Spleen (tissue), 11 donors: Measurements from ENCODE around the gene SLC29A2. TPM values are rescaled to one million over a fixed set of nuclear protein-coding genes. Genes with fewer than 3 reads are reported as not detected.

Experiments used
- DNase-seq: peaks from one replicate; pipeline ENCODE4 v3.0.0-alpha.2; 2020
- H3K27ac ChIP-seq, 8 donors: fragments of 200-600 bp; sonication (generic) in 7 of 8; 1 replicate in 4 of 8; 2 replicates in 4 of 8; pipeline versions ENCODE4 v1.5.0 to v1.8.0; 2016 to 2021; ENCODE audit warnings: inconsistent platforms in 4 of 8, mild to moderate bottlenecking in 4 of 8, moderate library complexity in 1 of 8
- H3K27me3 ChIP-seq, 7 donors: fragments of 200-600 bp; sonication (generic) in 6 of 7; replicated peaks in 1 of 7; 1 replicate in 4 of 7; 2 replicates in 3 of 7; pipeline versions ENCODE4 v1.5.0 to v1.8.0; 2016 to 2021; ENCODE audit warnings: inconsistent platforms in 3 of 7, mild to moderate bottlenecking in 1 of 7
- H3K36me3 ChIP-seq, 6 donors: fragments of 200-600 bp; sonication (generic) in 5 of 6; 1 replicate in 4 of 6; 2 replicates in 2 of 6; pipeline versions ENCODE4 v1.5.0 to v1.8.0; 2016 to 2021; ENCODE audit warnings: inconsistent platforms in 2 of 6
- H3K4me1 ChIP-seq, 6 donors: fragments of 200-600 bp; sonication (generic) in 5 of 6; 1 replicate in 3 of 6; 2 replicates in 3 of 6; pipeline versions ENCODE4 v1.5.0 to v1.8.0; 2016 to 2021; ENCODE audit warnings: inconsistent platforms in 3 of 6
- H3K4me3 ChIP-seq, 8 donors: fragments of 200-600 bp; sonication (generic) in 7 of 8; 1 replicate in 4 of 8; 2 replicates in 4 of 8; pipeline versions ENCODE4 v1.5.0 to v1.8.0; 2016 to 2021; ENCODE audit warnings: inconsistent platforms in 4 of 8, mild to moderate bottlenecking in 4 of 8, moderate library complexity in 2 of 8
- H3K9me3 ChIP-seq, 8 donors: fragments of 200-600 bp; sonication (generic) in 7 of 8; 1 replicate in 4 of 8; 2 replicates in 4 of 8; pipeline versions ENCODE4 v1.5.0 to v1.8.0; 2016 to 2021; ENCODE audit warnings: inconsistent platforms in 4 of 8
- POLR2A ChIP-seq, 3 donors: fragments of 450-650 bp; IDR thresholded peaks; one replicate each; pipeline ENCODE4 v1.5.1; 2017; ENCODE audit warnings: antibody characterized with exemption in 3 of 3, mild to moderate bottlenecking in 1 of 3
- POLR2AphosphoS5 ChIP-seq, 3 donors: sonication (generic); formaldehyde crosslinking; IDR thresholded peaks; one replicate each; pipeline ENCODE4 v1.5.1; 2017; ENCODE audit warnings: antibody characterized with exemption in 3 of 3
- WGBS, 5 donors: extraction: QIAGEN DNeasy Blood & Tissue Kit in 3 of 5; methylation state at CpG; one replicate each; pipeline versions ENCODE4 v1.1.5 to v1.1.7; 2013 to 2018; 5-methylcytosine and 5-hydroxymethylcytosine counted together
- intact Hi-C: fragments of 100-400 bp; cut with DNase I; formaldehyde crosslinking; loops from one replicate; pipeline ENCODE4 v1.15.0; 2023; ENCODE audit warnings: low total_unique reads
- polyA plus RNA-seq, 3 donors: library from polyadenylated mRNA; stranded (reverse); fragments of 200-250 nt; gene quantifications; one replicate each; pipeline ENCODE4 v1.2.1, GENCODE V29; 2013
- total RNA-seq, 7 donors: library from RNA; depleted of rRNA in 3 of 7; stranded (reverse); fragments of >200 nt in 3 of 7; fragmentation: NEBNext Ultra II Directional in 4 of 7; extraction: Animal tissue kit (Norgen Biotek cat#: 25700) in 4 of 7; gene quantifications; one replicate each; pipeline versions ENCODE4 v1.1.0 to v1.2.1, GENCODE V29; 2016 to 2021
- TF ChIP-seq, protein P1 (sequence below), 11 experiments: fragments of 200-600 bp in 7 of 11; fragments of 450-650 bp in 4 of 11; sonication (generic) in 4 of 11; IDR thresholded peaks in 8 of 11; conservative IDR thresholded peaks in 3 of 11; 1 replicate in 7 of 11; 2 replicates in 4 of 11; pipeline versions ENCODE4 v1.4.0 to v1.8.0; 2016 to 2021; ENCODE audit warnings: antibody characterized with exemption in 11 of 11, inconsistent platforms in 4 of 11, mild to moderate bottlenecking in 1 of 11
- donor health status: healthy with polysubstance abuse.
- donor health status: DM: no; HTN: no; CAD: no; lungs with moderate emphysema.
- donor health status: DM: no; HTN: no; CAD: no.
- donor health status: Bipolar disorder and iron deficiency.
- donor health status: healthy.
- donor health status: DM: no; HTN: no; CAD: no.
- donor health status: DM: yes; HTN: yes; CAD: no.

The SLC29A2 gene
- total and polyA plus RNA-seq, 10 donors, result 1.9 to 8.4 (median 4.5) TPM

DNA sequence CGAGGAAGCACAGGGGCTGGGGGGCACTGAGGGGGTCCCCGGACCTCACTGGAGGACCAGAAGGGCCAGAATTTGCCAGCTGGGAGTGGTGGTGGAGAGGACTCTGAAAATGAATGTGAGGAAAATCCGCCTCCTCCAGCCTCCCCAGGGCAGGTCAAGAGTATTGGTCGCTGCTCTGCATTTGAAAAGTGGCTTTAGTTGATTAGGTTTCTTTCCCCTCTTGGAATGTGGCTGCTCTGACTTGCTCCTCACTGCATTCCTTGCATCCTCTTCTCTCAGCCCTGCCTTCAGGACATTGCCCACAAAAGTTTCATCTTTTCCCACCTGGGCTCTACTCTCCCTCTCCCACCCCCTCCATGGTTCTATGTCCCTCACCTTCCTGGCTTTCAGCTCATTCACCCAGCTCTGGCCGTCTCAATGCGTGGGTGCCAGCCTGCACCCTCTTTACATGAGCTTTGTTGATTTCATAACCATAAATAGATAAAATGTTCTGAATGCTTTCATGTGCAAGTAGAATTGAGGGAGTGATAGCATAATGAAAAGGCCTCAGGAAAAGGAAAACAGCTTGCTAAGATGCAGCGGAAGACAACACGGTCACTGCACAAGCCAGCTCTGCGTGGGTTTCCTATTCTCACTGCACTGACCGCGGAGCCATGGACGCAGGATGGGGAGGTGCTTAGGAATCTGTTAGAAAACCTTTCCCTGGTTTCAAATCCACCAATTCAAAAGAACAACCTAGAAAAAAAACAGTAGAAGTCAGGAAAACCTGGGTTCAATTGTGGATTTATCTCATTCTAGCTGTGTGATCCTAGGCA, 42.8 kb upstream of the SLC29A2 start:
- no peaks in the 10 kb centered on the region for H3K9me3 ChIP-seq
- H3K4me3 ChIP-seq, result no peak overlapping the region
- peaks cover 0 to 97% (median 36%) of the 10 kb centered on the region in 7 donors for H3K27me3 ChIP-seq
- peaks cover 0 to 11% (median under 1%) of the 10 kb centered on the region in 6 donors for H3K4me1 ChIP-seq
- H3K27ac ChIP-seq, result no peak overlapping the region
- intact Hi-C loops, result no loop called here
- WGBS, 5 donors, result 47 to 60% (median 54%) methylated on average over 12 of the region's 12 CpGs
- no peak for TF ChIP-seq POLR2A (IDR thresholded peaks at IDR 0.05)
- DNase-seq, result no peak
- no peaks in the 10 kb centered on the region for H3K36me3 ChIP-seq

DNA sequence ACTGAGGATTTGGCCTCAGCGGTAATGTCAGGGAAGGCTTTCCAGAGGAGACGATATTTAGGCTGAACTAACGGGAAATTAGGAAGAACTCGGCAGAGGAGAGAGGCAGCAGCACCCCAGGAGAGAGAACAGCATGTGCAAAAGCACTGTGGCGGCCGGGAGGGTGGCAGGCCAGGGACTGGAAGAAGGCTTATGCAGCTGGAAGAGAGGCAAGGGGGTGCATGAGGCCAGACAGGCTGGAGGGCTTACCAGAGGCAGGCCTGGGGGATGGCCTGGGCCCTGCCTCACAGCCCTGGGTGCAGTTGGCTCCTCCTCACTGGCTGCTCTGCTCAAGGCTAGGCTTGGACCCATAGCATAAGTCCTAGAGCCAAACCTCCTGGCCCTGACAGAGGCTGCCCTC, 41.6 kb upstream of the SLC29A2 start:
- Histone ChIP-seq H3K4me1 (peaks cover 5 to 19% (median 10%) of the 10 kb centered on the region in 6 donors), H3K9me3 (no peaks in the 10 kb centered on the region), H3K4me3 (no peak overlapping the region), H3K27ac (no peak overlapping the region), H3K27me3 (peaks cover 0 to 97% (median 32%) of the 10 kb centered on the region in 7 donors), H3K36me3 (no peaks in the 10 kb centered on the region)
- TF ChIP-seq, protein P1, sequence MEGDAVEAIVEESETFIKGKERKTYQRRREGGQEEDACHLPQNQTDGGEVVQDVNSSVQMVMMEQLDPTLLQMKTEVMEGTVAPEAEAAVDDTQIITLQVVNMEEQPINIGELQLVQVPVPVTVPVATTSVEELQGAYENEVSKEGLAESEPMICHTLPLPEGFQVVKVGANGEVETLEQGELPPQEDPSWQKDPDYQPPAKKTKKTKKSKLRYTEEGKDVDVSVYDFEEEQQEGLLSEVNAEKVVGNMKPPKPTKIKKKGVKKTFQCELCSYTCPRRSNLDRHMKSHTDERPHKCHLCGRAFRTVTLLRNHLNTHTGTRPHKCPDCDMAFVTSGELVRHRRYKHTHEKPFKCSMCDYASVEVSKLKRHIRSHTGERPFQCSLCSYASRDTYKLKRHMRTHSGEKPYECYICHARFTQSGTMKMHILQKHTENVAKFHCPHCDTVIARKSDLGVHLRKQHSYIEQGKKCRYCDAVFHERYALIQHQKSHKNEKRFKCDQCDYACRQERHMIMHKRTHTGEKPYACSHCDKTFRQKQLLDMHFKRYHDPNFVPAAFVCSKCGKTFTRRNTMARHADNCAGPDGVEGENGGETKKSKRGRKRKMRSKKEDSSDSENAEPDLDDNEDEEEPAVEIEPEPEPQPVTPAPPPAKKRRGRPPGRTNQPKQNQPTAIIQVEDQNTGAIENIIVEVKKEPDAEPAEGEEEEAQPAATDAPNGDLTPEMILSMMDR (IDR thresholded peaks at IDR 0.05 in 8 of 11, conservative IDR thresholded peaks at IDR 0.05 in 3 of 11), result no peak
- TF ChIP-seq POLR2A (IDR thresholded peaks at IDR 0.05) (no peak), POLR2AphosphoS5 (IDR thresholded peaks at IDR 0.05) (no peak)
- intact Hi-C loops, result no loop called here
- DNase-seq, result no peak
- 75 to 90% (median 78%) methylated on average over 6 of the region's 6 CpGs for WGBS, 5 donors

DNA sequence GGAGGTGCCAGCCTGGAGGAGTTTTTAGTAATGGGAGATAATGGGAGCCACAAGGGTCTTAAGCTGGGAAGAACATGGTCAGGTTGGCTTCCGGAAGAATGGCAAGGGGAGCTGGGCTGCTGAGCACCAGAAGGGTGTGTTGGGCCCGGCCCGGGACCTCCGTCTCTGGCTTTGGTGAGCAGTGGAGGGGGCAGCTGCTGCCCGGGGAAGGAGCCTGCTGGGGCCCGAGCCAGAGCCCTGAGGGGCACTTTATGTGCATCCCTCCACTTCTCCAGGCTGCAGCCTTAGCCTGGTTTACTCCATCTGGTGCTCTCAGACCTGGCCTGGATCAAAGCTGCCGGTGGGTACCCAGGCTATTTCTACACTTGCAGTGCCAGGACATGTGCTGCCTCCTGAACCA, 40.5 kb upstream of the SLC29A2 start:
- WGBS, 5 donors, result 69 to 85% (median 81%) methylated on average over 7 of the region's 7 CpGs
- H3K4me1 ChIP-seq, result peaks cover 5 to 16% (median 10%) of the 10 kb centered on the region in 6 donors
- peak; percentile 56 for DNase-seq
- no peaks in the 10 kb centered on the region for H3K9me3 ChIP-seq
- no peaks in the 10 kb centered on the region for H3K36me3 ChIP-seq
- H3K4me3 ChIP-seq, result no peak overlapping the region
- TF ChIP-seq POLR2AphosphoS5 (IDR thresholded peaks at IDR 0.05) (no peak), POLR2A (IDR thresholded peaks at IDR 0.05) (no peak)
- TF ChIP-seq, protein P1 (IDR thresholded peaks at IDR 0.05 in 8 of 11, conservative IDR thresholded peaks at IDR 0.05 in 3 of 11), result no peak
- intact Hi-C loops, result no loop called here
- no peak overlapping the region for H3K27ac ChIP-seq
- H3K27me3 ChIP-seq, result peaks cover 0 to 89% (median 28%) of the 10 kb centered on the region in 7 donors

DNA sequence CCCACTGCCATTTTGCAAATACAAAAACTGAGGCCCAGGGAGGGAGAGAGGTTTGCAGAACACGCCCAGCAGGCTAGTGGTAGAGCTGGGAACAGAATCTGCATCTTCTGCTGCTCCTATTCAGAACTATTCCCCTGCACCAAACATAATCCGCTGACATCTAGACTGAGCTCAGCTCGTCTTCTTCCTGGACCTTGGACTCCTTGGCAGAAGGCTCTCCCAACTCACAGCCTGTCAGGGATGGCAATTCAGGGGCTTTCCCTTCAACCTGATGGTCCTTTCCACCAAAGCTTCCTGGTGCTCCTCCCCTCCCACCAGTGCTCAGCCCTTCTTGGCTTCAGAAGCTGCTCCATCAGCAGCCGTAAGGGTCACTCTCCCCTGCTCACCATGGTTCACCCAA, 39.8 kb upstream of the SLC29A2 start:
- peaks cover 0 to 84% (median 21%) of the 10 kb centered on the region in 7 donors for H3K27me3 ChIP-seq
- H3K9me3 ChIP-seq, result no peaks in the 10 kb centered on the region
- H3K4me3 ChIP-seq, result no peak overlapping the region
- no peak for TF ChIP-seq POLR2A (IDR thresholded peaks at IDR 0.05)
- TF ChIP-seq, protein P1 (IDR thresholded peaks at IDR 0.05 in 8 of 11, conservative IDR thresholded peaks at IDR 0.05 in 3 of 11), result no peak
- TF ChIP-seq POLR2AphosphoS5 (IDR thresholded peaks at IDR 0.05), result no peak
- H3K36me3 ChIP-seq, result no peaks in the 10 kb centered on the region
- 60 to 88% (median 75%) methylated on average over 4 of the region's 4 CpGs for WGBS, 5 donors
- no peak overlapping the region for H3K27ac ChIP-seq
- H3K4me1 ChIP-seq, result peaks cover 5 to 16% (median 10%) of the 10 kb centered on the region in 6 donors
- intact Hi-C loops, result no loop called here
- no peak for DNase-seq
